ENCODE results near the gene FOLR3. TPM values are rescaled to one million over a fixed set of nuclear protein-coding genes. Genes with fewer than 3 reads are reported as not detected.

FOLR3 gene
- total and polyA plus RNA-seq, 4 experiments from 2014 or later, result not detected

DNA sequence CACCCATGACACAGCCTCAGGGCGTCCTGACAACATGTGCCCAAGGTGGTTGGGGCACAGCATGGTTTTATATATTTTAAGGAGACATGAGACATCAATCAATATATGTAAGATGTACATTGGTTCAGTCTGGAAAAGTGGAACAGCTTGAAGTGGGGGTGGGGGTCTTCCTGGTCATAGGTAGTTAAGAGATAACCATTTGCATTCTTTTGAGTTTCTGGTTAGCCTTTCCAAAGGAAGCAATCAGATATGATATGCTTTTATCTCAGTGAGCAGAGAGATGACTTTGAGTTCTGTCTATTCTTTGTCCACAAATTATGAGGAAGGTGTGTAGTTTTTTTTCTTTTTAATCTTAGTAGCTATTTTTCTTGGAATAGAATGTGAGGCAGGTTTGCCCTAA is 12.9 kb upstream of the FOLR3 start:
- Histone ChIP-seq H3K9me3 (ENCODE audit: control insufficient read depth in 1 of 2, low read length in 2 of 2) (no peaks in the 10 kb centered on the region), H3K4me3 (ENCODE audit: low read length in 2 of 2) (no peak overlapping the region), H3K27ac (ENCODE audit: low read depth, low read length) (no peak overlapping the region), H3K4me1 (ENCODE audit: insufficient read depth, low read length) (no peaks in the 10 kb centered on the region), H3K36me3 (ENCODE audit: insufficient read depth, low read length) (no peaks in the 10 kb centered on the region), H3K27me3 (ENCODE audit: insufficient read depth, low read length) (no peaks in the 10 kb centered on the region)
- H3K27ac Mint-ChIP-seq, result no peak overlapping the region
- H3K27me3 Mint-ChIP-seq, result peaks cover 6 to 11% of the 10 kb centered on the region in 2 donors
- no peak for DNase-seq
- ChIA-PET CTCF (ENCODE audit: partially characterized antibody) (interaction anchor here (1.2 to 1.9 kb wide), 2 partner anchors 90 to 101 kb away, joined by 3 to 4 read pairs; no protein-coding TSS in a partner anchor), POLR2A (ENCODE audit: partially characterized antibody) (interaction anchor here (2.4 kb wide), 1 partner anchor 10 kb away, joined by 7 read pairs; the partner anchor contains the start of gene ANAPC15)
- no peak overlapping the region for H3K4me3 Mint-ChIP-seq
- intact Hi-C loops (cut with micrococcal nuclease), result no loop called here
- peaks cover 0 to 10% (median 7%) of the 10 kb centered on the region in 8 donors for H3K9me3 Mint-ChIP-seq
- no peaks in the 10 kb centered on the region for H3K36me3 Mint-ChIP-seq
- H3K4me1 Mint-ChIP-seq, result no peaks in the 10 kb centered on the region

DNA sequence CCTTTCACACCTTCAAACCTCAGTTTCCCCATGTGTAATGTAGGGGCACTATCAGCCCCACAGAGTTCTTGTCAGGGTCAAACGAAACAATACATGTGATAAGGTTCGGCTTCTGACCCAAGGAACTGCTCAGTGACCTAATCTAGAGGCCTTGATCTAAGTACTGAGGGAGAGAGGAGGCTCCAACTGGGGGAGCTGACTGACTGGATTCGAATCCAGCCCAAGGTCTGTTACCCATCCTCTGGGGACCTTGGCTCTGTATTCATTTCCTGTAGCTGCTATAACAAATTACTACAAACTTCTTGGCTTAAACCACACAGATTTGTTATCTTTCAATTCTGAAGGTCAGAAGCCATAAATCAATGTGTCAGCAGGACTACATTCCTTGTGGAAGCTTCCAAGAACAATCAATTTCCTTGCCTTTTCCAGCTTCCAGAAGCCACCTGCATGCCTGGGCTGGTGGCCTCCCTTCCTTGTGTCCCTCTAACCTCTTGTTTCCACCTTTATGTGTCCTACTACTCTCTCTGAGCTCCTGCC is 12.3 kb upstream of the FOLR3 start:
- intact Hi-C loops (cut with micrococcal nuclease), result no loop called here
- Histone ChIP-seq H3K27ac (ENCODE audit: low read depth, low read length) (no peak overlapping the region), H3K4me3 (ENCODE audit: low read length in 2 of 2) (no peak overlapping the region), H3K4me1 (ENCODE audit: insufficient read depth, low read length) (no peaks in the 10 kb centered on the region), H3K36me3 (ENCODE audit: insufficient read depth, low read length) (no peaks in the 10 kb centered on the region), H3K27me3 (ENCODE audit: insufficient read depth, low read length) (no peaks in the 10 kb centered on the region), H3K9me3 (ENCODE audit: control insufficient read depth in 1 of 2, low read length in 2 of 2) (no peaks in the 10 kb centered on the region)
- H3K36me3 Mint-ChIP-seq, result peaks cover 0 to 2% of the 10 kb centered on the region in 2 donors
- H3K4me3 Mint-ChIP-seq, result no peak overlapping the region
- H3K27ac Mint-ChIP-seq, result no peak overlapping the region
- H3K27me3 Mint-ChIP-seq, result peaks cover 6 to 11% of the 10 kb centered on the region in 2 donors
- H3K4me1 Mint-ChIP-seq, result no peaks in the 10 kb centered on the region
- peaks cover 0 to 16% (median 11%) of the 10 kb centered on the region in 8 donors for H3K9me3 Mint-ChIP-seq
- ChIA-PET POLR2A (ENCODE audit: partially characterized antibody) (interaction anchor here (2.4 kb wide), 1 partner anchor 11 kb away, joined by 7 read pairs; the partner anchor contains the start of gene ANAPC15), CTCF (ENCODE audit: partially characterized antibody) (interaction anchor here (1.2 to 1.9 kb wide), 2 partner anchors 90 to 100 kb away, joined by 3 to 4 read pairs; no protein-coding TSS in a partner anchor)
- DNase-seq, result no peak

DNA sequence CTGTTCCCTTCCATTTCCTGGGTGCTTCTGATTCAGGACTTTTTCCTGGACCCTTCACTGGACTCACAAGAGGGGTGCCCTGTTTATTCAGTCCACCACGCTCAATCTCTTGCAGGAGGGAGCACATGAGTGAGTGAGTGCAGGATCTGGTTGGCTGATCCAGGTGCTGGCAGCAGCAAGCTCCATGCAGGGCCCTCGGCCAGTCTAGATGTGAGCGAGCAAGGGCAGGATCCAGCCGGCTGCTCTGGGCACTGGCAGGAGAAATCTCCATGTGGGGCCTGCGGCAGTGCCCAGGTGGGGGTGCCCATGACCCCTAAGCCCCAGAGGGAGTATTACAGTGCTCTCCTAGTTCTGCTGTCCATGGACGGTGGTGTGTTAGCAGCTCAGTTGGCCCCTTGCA is 11.5 kb upstream of the FOLR3 start:
- H3K4me3 ChIP-seq (ENCODE audit: low read length in 2 of 2), result no peak overlapping the region
- intact Hi-C loops (cut with micrococcal nuclease), result no loop called here
- no peaks in the 10 kb centered on the region for H3K27me3 ChIP-seq (ENCODE audit: insufficient read depth, low read length)
- no peaks in the 10 kb centered on the region for H3K9me3 ChIP-seq (ENCODE audit: control insufficient read depth in 1 of 2, low read length in 2 of 2)
- H3K4me3 Mint-ChIP-seq, result no peak overlapping the region
- H3K36me3 Mint-ChIP-seq, result peaks cover 5% of the 10 kb centered on the region in 2 donors
- no peak overlapping the region for H3K27ac Mint-ChIP-seq
- H3K27me3 Mint-ChIP-seq, result peaks cover 6 to 16% of the 10 kb centered on the region in 2 donors
- DNase-seq, result no peak
- peaks cover 0 to 24% (median 18%) of the 10 kb centered on the region in 8 donors for H3K9me3 Mint-ChIP-seq
- POLR2A ChIA-PET (ENCODE audit: partially characterized antibody), result interaction anchor here (2.4 kb wide), 1 partner anchor 11 kb away, joined by 7 read pairs; the partner anchor contains the start of gene ANAPC15
- no peak overlapping the region for H3K27ac ChIP-seq (ENCODE audit: low read depth, low read length)
- H3K4me1 ChIP-seq (ENCODE audit: insufficient read depth, low read length), result no peaks in the 10 kb centered on the region
- no peaks in the 10 kb centered on the region for H3K4me1 Mint-ChIP-seq
- H3K36me3 ChIP-seq (ENCODE audit: insufficient read depth, low read length), result no peaks in the 10 kb centered on the region
- CTCF ChIA-PET (ENCODE audit: partially characterized antibody), result no interaction called here

DNA sequence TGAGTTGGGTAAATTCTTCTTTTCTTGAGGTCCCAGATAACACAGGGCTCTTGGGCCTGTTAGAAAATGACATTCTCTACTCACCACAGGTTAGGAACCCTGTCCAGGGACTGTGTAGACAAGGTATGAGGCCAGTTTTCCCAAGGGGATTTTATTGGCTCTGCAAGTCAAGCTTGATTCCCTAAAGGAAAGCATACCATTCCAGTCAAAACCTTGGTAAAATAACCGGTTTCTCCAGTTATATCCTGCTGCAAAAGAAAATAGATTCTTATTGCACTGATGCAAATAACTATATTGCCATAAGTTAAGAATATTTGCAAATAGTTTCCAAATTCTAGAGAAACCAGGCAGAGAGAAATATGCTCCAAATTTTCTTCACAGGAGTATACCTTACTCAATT is 9.6 kb upstream of the FOLR3 start:
- Mint-ChIP-seq H3K36me3 (peaks cover 5 to 8% of the 10 kb centered on the region in 2 donors), H3K9me3 (peaks cover 0 to 33% (median 22%) of the 10 kb centered on the region in 8 donors), H3K27ac (no peak overlapping the region), H3K4me1 (no peaks in the 10 kb centered on the region), H3K4me3 (no peak overlapping the region), H3K27me3 (peaks cover 3 to 17% of the 10 kb centered on the region in 2 donors)
- intact Hi-C loops (cut with micrococcal nuclease), result no loop called here
- no peaks in the 10 kb centered on the region for H3K36me3 ChIP-seq (ENCODE audit: insufficient read depth, low read length)
- no peak overlapping the region for H3K4me3 ChIP-seq (ENCODE audit: low read length in 2 of 2)
- H3K4me1 ChIP-seq (ENCODE audit: insufficient read depth, low read length), result no peaks in the 10 kb centered on the region
- no peaks in the 10 kb centered on the region for H3K9me3 ChIP-seq (ENCODE audit: control insufficient read depth in 1 of 2, low read length in 2 of 2)
- ChIA-PET CTCF (ENCODE audit: partially characterized antibody) (interaction anchor here (1.1 to 1.5 kb wide), 3 partner anchors 21 to 149 kb away, joined by 3 to 6 read pairs (median 4); no protein-coding TSS in a partner anchor), POLR2A (ENCODE audit: partially characterized antibody) (interaction anchor here (1.2 kb wide), 1 partner anchor 13 kb away, joined by 3 read pairs; no protein-coding TSS in a partner anchor)
- H3K27ac ChIP-seq (ENCODE audit: low read depth, low read length), result no peak overlapping the region
- no peaks in the 10 kb centered on the region for H3K27me3 ChIP-seq (ENCODE audit: insufficient read depth, low read length)
- no peak for DNase-seq

DNA sequence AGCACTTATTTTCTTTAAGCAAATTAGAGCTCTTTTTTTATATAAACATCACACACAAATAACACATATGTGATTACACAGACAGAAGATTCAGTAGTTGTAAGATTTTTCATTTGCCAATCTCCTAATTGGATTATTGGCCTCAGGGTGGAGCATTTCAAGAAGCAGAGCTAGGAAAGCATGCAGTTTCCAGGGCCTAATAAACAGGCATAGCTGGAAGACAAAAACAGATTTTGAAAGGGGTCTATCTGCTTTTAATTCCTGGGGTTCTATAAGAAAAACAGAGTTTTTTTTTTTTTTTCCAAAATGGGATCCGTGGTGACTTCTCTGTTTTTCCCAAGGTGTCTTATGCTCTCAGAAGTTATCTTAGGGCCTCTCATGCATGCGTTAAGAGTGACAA is 7.6 kb upstream of the FOLR3 start:
- peaks cover 0 to 33% (median 22%) of the 10 kb centered on the region in 8 donors for H3K9me3 Mint-ChIP-seq
- H3K27ac Mint-ChIP-seq, result no peak overlapping the region
- H3K4me3 ChIP-seq (ENCODE audit: low read length in 2 of 2), result no peak overlapping the region
- H3K9me3 ChIP-seq (ENCODE audit: control insufficient read depth in 1 of 2, low read length in 2 of 2), result no peaks in the 10 kb centered on the region
- no peaks in the 10 kb centered on the region for H3K36me3 ChIP-seq (ENCODE audit: insufficient read depth, low read length)
- H3K4me1 Mint-ChIP-seq, result no peaks in the 10 kb centered on the region
- POLR2A ChIA-PET (ENCODE audit: partially characterized antibody), result interaction anchor here (1.0 kb wide), 1 partner anchor 15 kb away, joined by 4 read pairs; the partner anchor contains the start of gene ANAPC15
- H3K4me1 ChIP-seq (ENCODE audit: insufficient read depth, low read length), result no peaks in the 10 kb centered on the region
- CTCF ChIA-PET (ENCODE audit: partially characterized antibody), result interaction anchor here (1.5 kb wide), 1 partner anchor 16 kb away, joined by 6 read pairs; no protein-coding TSS in a partner anchor
- H3K27me3 ChIP-seq (ENCODE audit: insufficient read depth, low read length), result no peaks in the 10 kb centered on the region
- peaks cover 3 to 12% of the 10 kb centered on the region in 2 donors for H3K27me3 Mint-ChIP-seq
- no peak for DNase-seq
- no peak overlapping the region for H3K27ac ChIP-seq (ENCODE audit: low read depth, low read length)
- no peak overlapping the region for H3K4me3 Mint-ChIP-seq
- H3K36me3 Mint-ChIP-seq, result peaks cover 5 to 8% of the 10 kb centered on the region in 2 donors
- intact Hi-C loops (cut with micrococcal nuclease), result no loop called here

DNA sequence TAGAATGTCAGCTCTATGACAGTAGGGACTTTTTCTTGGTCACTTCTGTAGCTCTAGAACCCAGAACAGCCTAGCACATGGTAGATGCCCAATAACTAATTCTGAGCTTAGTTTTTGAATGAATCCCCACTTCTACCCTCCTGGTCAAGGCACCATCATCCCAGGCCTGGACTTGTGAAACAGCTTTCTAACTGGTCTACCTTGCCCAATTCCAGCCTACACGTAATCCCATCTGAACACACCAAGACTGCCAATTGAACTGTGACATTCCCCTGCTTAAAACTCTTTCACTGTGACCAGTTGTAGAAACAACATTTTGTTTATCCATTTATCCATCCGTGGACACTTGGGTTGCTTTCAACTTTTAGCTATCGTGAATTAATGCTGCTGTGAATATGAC is 6.1 kb upstream of the FOLR3 start:
- CTCF ChIA-PET (ENCODE audit: partially characterized antibody), result interaction anchor here (4.9 kb wide), 1 partner anchor 14 kb away, joined by 14 read pairs; no protein-coding TSS in a partner anchor
- Histone ChIP-seq H3K4me3 (ENCODE audit: low read length in 2 of 2) (no peak overlapping the region), H3K27me3 (ENCODE audit: insufficient read depth, low read length) (no peaks in the 10 kb centered on the region), H3K4me1 (ENCODE audit: insufficient read depth, low read length) (no peaks in the 10 kb centered on the region), H3K36me3 (ENCODE audit: insufficient read depth, low read length) (no peaks in the 10 kb centered on the region), H3K9me3 (ENCODE audit: control insufficient read depth in 1 of 2, low read length in 2 of 2) (no peaks in the 10 kb centered on the region), H3K27ac (ENCODE audit: low read depth, low read length) (no peak overlapping the region)
- H3K4me3 Mint-ChIP-seq, result no peak overlapping the region
- intact Hi-C loops (cut with micrococcal nuclease), result no loop called here
- H3K27ac Mint-ChIP-seq, result peak overlapping the region in 1 of 7 donors; percentile 13
- POLR2A ChIA-PET (ENCODE audit: partially characterized antibody), result no interaction called here
- peaks cover 0 to 33% (median 22%) of the 10 kb centered on the region in 8 donors for H3K9me3 Mint-ChIP-seq
- H3K27me3 Mint-ChIP-seq, result peaks cover 7 to 14% of the 10 kb centered on the region in 2 donors
- peaks cover 5 to 8% of the 10 kb centered on the region in 2 donors for H3K36me3 Mint-ChIP-seq
- no peaks in the 10 kb centered on the region for H3K4me1 Mint-ChIP-seq
- no peak for DNase-seq

DNA sequence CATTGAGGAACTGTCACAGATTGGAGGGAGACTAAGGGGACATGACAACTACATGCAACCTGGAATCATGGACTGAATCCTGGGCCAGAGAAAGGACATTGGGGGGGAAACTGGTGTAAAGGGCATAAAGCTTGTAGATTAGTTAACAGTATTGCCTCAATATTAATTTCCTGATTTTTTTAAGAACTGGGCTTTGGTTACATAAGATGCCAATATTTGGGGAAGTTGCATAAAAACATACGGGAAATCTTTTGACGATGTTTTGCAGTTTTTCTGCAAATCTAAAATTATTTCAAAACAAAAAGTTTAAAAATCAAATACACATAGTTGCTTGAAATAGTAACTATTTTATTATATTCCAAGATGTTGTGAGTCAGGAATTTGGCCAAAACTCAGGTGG is 2.9 kb upstream of the FOLR3 start:
- Histone ChIP-seq H3K4me1 (ENCODE audit: insufficient read depth, low read length) (no peaks in the 10 kb centered on the region), H3K27ac (ENCODE audit: low read depth, low read length) (no peak overlapping the region), H3K9me3 (ENCODE audit: control insufficient read depth in 1 of 2, low read length in 2 of 2) (no peaks in the 10 kb centered on the region), H3K27me3 (ENCODE audit: insufficient read depth, low read length) (no peaks in the 10 kb centered on the region), H3K4me3 (ENCODE audit: low read length in 2 of 2) (no peak overlapping the region), H3K36me3 (ENCODE audit: insufficient read depth, low read length) (no peaks in the 10 kb centered on the region)
- ChIA-PET POLR2A (ENCODE audit: partially characterized antibody) (no interaction called here), CTCF (ENCODE audit: partially characterized antibody) (interaction anchor here (0.7 to 4.9 kb wide), 2 partner anchors 11 to 156 kb away, joined by 3 to 14 read pairs; no protein-coding TSS in a partner anchor)
- no peak overlapping the region for H3K27ac Mint-ChIP-seq
- peaks cover 7 to 12% of the 10 kb centered on the region in 2 donors for H3K27me3 Mint-ChIP-seq
- no peak overlapping the region for H3K4me3 Mint-ChIP-seq
- H3K36me3 Mint-ChIP-seq, result peaks cover 5 to 8% of the 10 kb centered on the region in 2 donors
- no peak for DNase-seq
- H3K9me3 Mint-ChIP-seq, result peaks cover 0 to 23% (median 15%) of the 10 kb centered on the region in 8 donors
- no peaks in the 10 kb centered on the region for H3K4me1 Mint-ChIP-seq
- intact Hi-C loops (cut with micrococcal nuclease), result no loop called here

Measured in CD4-positive, alpha-beta memory T cell (primary cell).